GM21576 (cell line): ENCODE results near the gene SMCR8.
"Not testable (repeated sequence)": the region's sequence is repeated elsewhere in the genome, so short reads cannot be mapped to it uniquely, and the experiment has no call there.

ENCODE experiments used
- ATAC-seq: cut with Tn5 transposase; IDR thresholded peaks from one replicate; pipeline ENCODE4 v1.9.1; 2021; ENCODE audit warnings: mild to moderate bottlenecking, moderate library complexity; ENCODE audit not compliant: unreplicated experiment

SMCR8 gene

DNA sequence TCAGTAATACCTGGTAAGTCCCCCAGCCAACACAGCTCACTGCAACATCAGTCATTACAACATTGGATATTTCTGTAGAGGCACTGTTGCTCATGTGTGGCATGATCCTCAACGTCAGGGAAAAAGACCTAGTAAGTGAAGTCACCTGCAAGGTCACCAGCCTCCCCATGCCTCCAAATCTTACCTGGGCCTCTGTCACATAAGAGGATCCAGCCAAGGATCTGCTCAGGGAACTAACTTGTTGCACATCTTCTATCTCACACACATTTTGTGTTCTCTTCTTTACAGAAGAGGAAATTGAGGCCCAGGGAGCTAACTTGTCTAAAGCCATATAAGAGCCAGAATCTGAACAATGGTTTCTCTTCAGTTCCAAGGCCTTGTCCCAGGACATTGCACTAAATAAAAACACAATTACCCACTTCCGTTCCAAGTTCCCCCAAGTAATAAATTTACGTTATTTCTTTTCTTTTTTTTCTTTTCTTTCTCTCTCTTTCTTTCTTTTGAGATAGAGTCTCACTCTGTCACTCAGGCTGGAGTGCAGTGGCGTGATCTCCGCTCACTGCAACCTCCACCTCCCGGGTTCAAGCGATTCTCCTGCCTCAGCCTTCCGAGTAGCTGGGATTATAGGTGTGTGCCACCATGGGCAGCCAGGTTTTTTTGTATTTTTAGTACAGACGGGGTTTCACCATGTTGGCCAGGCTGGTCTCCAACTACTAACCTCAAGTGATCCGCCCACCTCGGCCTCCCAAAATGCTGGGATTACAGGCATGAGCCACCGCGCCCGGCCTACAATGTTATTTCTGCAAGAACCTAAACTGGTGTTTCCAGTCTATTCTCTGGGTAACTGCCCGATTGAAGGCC is 47.0 kb downstream of the SMCR8 start:
- no peak for ATAC-seq

DNA sequence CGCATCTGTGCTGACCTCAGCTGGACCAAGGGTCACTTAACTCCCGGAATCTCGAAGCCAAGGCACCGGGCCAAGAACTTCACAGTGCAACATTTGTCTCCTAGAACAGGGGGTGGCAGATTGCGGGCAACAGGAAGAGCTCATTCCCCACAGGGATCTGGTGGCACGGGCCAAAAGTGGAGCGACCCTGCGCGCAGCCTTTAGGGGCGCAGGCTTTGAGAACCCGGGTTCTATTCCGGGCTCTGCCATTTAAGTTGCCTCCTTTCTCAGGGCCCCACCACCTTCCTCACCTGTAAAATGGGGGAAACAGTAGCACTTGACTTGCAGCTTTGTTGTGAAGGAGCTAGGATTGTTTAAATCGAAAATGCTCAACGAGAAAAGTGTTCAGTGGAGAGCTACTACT is 47.6 kb downstream of the SMCR8 start:
- no peak for ATAC-seq

DNA sequence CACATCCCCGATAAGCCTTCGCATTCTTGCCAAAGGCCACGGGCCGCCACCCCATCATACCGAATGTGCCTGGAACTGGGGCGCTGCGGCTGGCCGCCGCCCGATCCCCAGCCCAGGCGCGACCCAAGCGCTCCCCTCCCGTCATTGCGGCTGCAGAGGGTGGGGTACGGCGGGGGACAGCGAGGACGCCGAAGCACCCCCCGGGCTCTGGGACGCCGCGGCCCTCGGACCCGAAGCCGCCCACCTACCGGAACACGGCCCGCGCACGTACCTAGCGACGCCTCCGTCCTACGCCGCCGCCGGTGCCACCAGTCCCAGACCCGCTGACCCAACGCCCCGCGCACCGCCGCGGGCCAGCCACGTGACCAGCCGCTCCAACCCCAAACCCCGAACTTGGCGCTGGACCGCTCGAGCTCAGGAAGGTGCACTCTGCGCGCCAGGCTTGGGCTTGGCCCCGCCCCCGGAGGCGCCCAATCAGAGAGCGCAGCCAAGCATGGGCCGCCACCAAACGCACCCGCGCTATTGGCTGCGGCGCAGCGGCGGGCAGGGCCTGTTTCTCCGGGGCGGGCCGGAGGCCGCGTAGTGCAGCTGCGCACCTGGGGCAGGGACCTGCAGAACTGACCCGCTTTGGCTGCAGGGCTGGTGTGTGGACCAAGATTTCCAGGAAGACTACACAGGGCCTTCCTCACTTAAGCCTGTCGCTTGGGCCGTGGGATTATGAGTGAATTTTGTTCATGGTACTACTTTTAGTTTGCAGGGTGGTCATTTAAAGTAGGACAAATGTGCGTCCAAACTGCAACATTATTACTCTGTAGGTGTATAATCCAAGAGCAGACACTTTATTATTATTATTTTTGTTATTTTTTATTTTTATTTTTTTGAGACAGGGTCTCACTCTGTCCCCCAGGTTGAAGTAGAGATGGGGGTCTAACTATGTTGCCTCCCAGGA is 48.3 kb downstream of the SMCR8 start, which contains the start of gene SHMT1:
SHMT1 (minus strand) TSS at position 450 of the 949 bp plus-strand sequence. CDS start 7,569 bp downstream, outside the sequence.
- peak; percentile 92 for ATAC-seq

DNA sequence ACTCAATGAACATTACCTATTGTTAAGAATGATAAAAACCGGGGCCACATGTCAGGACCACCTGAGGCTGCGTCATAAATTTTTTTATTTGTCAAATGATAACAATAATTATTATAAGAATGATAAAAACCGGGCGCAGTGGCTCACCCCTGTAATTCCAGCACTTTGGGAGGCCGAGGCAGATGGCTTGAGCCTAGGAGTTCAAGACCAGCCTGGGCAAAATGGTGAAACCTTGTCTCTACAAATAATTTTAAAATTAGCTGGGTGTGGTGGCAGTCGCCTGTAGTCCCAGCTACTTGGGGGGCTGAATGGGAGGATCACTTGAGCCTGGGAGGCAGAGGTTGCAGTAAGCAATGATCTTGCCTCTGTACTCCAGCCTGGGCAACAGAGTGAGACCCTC is 49.1 kb downstream of the SMCR8 start:
- ATAC-seq, result no peak

DNA sequence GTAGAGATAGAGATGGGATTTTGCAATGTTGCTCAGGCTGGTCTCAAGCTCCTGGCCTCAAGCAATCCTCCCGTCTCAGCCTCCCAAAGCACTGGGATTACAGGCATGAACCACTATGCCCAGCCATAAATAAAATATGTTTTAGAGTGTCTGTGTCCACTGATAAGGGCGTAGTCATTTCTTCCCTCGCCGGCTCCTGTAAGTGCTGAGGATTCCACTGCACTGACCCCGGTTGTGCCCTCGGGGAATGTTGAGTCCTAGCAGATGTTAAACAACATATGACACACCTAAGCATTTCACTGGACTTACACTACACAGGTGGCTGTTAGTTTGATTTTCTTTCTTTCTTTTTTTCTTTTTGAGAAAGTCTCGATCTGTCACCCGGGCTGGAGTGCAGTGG is 53.9 kb downstream of the SMCR8 start:
- ATAC-seq, result no peak

DNA sequence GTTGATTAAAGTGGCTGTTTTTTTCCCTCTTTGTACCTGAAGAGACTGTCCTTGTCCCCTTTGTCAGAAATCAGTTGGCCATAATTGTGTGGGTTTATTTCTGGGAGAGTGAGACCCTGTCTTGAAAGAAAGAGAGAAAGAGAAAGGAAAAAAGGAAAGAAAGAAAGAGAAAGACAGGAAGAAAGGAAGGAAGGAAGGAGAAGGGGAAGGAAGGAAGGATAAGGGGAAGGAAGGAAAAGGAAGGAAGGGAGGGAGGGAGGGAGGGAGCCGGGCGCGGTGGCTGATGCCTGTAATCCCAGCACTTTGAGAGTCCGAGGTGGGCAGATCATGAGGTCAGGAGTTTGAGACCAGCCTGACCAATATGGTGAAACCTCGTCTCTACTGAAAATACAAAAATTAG is 55.7 kb downstream of the SMCR8 start:
- no peak for ATAC-seq

DNA sequence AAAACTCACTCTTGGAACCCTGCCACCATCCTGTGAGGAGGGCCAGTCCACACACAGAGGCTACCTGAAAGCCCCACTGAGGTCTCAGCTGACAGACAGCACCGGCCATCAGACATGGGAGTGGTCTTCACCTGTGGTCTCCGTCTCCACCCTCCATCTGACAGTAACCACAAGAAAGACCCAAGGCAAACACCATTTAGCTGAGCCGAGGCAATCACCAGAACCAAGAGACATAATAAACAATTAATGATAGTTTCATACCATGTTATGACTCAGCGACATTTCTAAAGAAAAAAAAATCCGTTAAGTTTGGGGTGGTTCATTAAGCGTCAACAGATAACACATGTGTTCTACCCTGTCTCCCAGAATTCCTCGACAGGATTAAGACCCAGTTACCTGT is 56.4 kb downstream of the SMCR8 start:
- no peak for ATAC-seq

DNA sequence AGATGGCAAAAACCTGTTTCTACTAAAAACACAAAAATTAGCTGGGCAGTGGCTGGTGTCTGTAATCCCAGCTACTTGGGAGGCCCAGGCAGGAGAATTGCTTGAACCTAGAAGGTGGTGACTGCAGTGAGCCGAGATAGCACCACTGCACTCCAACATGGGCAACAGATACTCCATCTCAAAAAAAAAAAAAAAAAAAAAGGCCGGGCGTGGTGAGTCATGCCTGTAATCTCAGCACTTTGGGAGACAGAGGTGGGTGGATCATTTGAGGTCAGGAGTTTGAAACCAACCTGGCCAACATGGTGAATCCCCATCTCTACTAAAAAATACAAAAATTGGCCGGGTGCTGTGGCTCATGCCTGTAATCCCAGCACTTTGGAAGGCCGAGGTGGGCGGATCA is 58.1 kb downstream of the SMCR8 start:
- not testable (repeated sequence) for ATAC-seq

DNA sequence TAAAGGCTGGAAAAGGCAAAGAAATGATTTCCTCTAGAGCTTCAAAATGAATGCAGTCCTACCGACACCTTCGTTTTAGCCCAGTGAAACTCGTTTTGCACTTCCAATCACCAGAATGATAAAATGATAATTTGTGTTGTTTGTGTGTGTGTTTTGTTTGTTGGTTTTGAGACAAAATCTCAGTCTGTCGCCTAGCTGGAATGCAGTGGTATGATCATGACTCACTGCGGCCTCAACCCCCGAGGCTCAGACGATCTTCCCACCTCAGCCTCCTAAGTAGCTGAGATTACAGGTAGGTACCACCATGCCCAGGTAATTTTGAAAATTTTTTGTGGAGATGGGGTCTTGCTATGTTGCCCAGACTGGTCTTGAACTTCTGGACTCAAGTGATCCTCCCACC is 59.1 kb downstream of the SMCR8 start:
- no peak for ATAC-seq
